ENCODE data around the gene MOK.
"Not testable (repeated sequence)": the region's sequence is repeated elsewhere in the genome, so short reads cannot be mapped to it uniquely, and the experiment has no call there.

The MOK gene, protein sequence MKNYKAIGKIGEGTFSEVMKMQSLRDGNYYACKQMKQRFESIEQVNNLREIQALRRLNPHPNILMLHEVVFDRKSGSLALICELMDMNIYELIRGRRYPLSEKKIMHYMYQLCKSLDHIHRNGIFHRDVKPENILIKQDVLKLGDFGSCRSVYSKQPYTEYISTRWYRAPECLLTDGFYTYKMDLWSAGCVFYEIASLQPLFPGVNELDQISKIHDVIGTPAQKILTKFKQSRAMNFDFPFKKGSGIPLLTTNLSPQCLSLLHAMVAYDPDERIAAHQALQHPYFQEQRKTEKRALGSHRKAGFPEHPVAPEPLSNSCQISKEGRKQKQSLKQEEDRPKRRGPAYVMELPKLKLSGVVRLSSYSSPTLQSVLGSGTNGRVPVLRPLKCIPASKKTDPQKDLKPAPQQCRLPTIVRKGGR

GRCh38 chr14:102304611-102305506 is at the start of gene MOK:
MOK (minus strand) TSS chr14:102305164; CDS start chr14:102304968, 196 bp downstream.
- DNase-seq: peak; percentile 97

DNA sequence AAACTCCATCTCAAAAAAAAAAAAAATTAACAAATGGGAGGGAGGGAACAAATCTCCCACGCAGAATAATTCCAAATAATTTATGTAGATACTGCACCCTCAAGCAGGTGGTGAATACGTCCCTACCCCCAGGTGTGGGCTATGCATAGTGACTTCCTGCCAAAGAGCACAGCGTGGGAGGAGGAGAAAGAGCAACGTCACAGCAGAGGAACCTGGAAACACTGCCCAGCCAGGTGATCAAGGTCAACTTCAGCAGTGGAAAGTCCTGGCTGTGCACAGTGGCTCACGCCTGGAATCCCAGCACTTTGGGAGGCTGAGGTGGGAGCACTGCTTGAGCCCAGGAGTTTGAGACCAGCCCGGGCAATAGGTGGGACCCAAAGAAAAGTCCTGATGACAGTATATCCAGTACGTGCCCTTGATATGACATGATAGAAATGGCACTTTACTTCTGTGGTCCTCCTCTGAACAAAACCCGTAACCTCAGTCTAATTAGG is 48.2 kb upstream of the MOK start:
- no peak for DNase-seq

DNA sequence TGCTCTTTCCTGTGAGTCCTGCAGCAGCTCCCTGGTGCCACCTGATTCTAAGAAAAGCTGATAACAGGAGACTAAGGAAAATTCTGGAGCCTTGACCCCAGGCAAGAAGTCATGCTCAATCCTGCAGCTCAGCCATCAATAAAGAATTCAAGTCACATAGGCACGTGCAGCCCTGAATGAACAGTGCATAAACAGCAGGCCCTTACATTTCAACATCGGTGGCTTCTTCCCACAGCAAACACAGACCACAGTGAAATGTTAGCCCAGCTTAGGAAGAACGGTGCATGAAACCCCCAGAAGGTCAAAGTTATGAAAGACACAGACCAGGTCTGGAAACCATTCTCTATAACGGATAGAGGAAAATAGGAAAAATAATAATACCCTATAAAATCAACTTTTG is 47.2 kb upstream of the MOK start:
- DNase-seq: no peak

DNA sequence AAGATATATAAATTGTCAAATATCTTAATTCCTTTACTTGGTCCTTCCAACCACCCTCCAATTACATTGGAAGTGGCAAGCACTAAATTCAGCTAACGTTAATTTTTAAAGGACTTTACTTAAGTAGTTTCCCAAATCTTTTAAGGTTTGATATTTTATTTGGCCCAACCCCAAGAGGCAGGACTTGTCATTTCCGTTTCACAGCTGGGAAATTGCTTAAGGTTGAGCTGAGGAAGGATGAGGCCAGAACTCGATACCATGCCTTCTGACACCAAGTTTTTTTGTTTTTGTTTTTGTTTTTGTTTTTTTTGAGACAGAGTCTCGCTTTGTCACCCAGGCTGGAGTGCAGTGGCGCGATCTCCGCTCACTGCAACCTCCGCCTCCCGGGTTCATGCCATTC is 46.6 kb upstream of the MOK start:
- not testable (repeated sequence) for DNase-seq

DNA sequence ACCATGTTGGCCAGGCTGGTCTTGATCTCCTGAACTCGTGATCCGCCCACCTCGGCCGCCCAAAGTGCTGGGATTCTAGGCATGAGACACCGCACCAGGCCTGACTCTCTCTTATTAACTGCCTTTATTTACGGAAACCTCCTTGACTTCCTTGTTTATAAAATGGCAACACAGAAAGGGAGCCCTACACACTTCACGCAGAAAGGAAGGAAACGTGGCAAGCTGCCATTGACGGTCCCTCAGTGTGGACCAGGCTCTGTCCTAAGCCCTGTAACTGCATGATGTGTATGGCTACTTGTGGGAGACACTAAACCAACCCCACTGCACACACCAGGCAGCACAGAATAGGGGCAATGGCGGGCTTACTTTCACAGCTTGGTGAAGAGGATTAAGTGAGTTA is 46.1 kb upstream of the MOK start:
- DNase-seq: no peak

- DNase-seq: no peak
Observed at GRCh38 chr14:102348376-102348775, 43.4 kb upstream of the MOK start.

DNA sequence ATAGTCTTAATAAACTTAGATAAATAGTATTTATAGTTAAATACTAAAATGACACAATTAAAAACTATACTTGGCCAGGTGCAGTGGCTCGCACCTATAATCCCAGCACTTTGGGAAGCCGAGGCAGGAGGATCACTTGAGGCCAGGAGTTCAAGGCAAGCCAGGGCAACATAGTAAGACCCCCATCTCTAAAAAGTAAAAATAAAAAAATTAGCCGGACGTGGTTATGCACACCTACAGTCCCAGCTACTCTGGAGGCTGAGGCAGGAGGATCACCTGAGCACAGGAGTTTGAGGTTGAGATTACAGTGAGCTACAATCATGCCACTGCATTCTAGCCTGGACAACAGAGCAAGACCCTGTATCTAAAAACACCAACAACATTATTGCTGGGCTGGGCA is 41.7 kb upstream of the MOK start:
- no peak for DNase-seq

GRCh38 chr14:102345232-102345631 is 40.3 kb upstream of the MOK start:
- DNase-seq: no peak

- no peak for DNase-seq
Observed at GRCh38 chr14:102344485-102344884, 39.5 kb upstream of the MOK start.

- no peak for DNase-seq
Observed at GRCh38 chr14:102344084-102344483, 39.1 kb upstream of the MOK start.

DNA sequence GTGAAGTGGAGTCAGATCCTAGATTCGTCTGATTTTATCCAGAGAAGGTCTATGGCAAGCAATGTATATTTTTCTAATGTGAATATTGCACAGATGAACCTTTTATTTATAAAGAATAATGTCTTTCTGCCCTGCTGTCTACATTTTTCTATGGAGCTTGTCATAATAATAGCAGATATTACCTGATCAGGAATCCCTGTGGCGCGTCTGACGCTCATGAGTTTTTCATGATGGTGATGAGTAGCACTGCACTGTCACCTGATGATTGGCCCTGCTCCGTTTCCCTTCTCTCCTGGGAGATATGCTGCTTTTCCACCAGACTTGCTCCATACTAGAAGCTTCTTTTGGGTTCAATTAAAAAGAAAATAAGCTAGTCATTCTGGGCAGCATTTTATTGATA is 37.3 kb upstream of the MOK start:
- no peak for DNase-seq

DNA sequence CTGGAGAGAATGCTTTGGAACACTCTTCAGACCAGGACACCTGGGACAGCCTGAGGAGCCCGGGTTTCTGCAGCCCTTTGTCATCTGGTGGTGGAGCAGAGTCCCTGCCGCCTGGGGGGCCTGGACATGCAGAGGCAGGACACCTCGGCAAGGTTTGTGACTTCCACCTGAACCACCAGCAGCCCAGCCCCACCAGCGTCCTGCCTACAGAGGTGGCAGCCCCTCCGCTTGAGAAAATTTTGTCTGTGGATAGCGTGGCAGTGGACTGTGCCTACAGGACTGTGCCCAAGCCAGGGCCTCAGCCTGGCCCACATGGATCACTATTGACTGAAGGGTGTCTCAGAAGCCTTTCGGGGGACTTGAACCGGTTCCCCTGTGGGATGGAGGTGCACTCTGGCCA is 36.6 kb upstream of the MOK start:
- DNase-seq: no peak

DNA sequence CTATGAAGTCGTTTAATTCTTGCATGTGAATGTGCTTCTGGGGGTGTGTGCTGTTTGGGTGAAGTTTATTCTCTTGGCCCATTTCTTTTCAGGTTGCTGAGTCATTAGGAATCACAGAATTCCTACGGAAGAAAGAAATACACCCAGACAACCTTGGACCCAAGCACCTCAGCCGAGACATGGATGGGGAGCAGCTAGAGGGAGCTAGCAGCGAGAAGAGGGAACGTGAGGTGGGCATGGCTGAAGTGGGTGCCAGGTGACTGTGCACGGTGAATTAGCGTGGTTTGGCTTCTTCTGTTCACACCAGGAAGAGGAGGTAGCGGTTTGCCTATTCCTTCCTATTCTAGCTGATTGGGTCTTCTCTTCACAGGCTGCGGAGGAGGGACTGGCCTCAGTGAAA is 33.8 kb upstream of the MOK start:
- no peak for DNase-seq

DNA sequence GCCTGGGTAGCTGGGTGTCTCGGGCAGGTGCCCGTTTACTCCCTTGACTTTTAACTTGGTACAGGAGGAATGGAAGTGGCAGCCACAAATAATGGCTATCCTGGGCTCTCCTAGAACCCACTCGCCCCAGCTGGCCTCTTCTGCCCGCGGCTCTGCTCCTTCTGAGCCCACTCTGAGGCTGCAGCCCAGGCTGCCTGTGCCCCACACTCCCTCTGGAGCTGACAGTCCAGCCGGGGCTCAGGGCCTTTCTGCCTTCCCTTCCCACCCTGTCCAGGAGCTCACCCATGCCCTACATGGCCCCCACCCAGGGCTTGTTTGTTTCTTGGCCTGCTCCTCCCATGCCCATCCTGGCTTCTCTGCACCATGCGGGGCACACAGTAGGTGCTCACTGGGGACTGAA is 30.2 kb upstream of the MOK start:
- DNase-seq: no peak

GRCh38 chr14:102333795-102334705 is 29.1 kb upstream of the MOK start:
- DNase-seq: no peak

- DNase-seq: no peak
Observed at GRCh38 chr14:102333390-102333789, 28.4 kb upstream of the MOK start.

- no peak for DNase-seq
Observed at GRCh38 chr14:102330806-102331205, 25.8 kb upstream of the MOK start.

DNA sequence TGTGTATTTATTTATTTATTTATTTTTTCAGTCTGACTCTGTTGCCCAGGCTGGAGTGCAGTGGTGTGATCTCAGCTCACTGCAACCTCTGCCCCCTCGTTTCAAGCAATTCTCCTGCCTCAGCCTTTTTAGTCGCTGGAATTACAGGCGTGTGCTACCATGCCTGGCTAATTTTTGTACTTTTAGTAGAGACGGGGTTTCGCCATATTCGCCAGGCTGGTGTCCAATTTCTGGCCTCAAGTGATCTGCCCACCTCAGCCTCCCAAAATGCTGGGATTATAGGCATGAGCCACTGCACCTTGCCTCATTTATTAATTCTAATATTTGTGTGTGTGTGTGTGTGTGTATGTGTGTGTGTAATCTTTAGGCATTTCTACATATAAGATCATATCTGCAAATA is 24.4 kb upstream of the MOK start:
- DNase-seq: not testable (repeated sequence)

DNA sequence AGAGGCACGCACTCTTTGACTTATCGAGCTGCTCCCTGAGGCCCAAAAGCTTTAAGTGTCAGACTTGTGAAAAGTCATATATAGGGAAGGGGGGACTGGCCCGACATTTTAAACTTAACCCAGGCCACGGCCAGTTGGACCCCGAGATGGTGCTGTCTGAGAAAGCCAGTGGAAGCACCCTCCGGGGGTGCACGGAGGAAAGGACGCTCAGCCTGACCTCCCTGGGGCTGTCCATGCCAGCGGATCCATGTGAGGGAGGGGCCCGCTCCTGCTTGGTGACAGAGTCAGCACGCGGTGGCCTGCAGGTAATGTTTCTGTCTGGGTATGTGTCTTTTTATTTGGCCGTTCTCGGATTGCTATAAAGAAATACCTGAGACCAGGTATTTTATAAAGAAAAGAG is 21.6 kb upstream of the MOK start:
- DNase-seq: no peak

DNA sequence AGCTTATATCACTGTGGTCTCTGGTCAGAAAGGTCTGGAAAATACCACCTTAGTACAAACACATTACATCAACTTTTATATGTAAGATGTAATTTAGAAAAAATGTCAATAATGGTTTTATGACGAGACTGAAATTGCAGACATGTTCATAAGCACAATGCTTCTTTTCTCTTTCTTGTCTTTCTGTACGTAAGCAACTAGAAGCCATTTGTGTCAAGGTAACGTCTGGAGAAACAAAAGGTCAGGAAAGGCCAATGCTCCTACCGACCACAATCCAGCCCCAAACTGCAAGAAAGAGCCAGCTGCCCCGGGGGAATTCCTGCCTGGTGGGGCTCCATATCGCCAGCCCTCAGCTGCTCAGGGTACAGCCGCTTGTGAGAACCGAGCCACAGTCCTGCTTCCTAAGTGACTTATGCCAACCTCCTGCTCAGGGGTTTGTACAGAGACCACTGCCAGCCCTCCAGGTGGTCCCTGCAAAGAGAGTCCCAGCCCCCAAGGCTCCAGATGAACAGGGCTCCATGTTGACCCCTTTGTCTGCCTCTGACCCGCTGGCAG is 20.9 kb upstream of the MOK start:
- no peak for DNase-seq

GRCh38 chr14:102323102-102323501 is 18.1 kb upstream of the MOK start:
- peak; percentile 40 for DNase-seq
